Suprapubic skin (tissue), 3 donors: ENCODE measurements around the gene FKRP.

Experiments used
- CTCF ChIP-seq, 2 donors: fragments of 200-600 bp in 1 of 2; fragments of 450-650 bp in 1 of 2; sonication (generic) in 1 of 2; IDR thresholded peaks; one replicate each; pipeline ENCODE4 v1.5.1; 2016 to 2019; ENCODE audit warnings: antibody characterized with exemption in 2 of 2, mild to moderate bottlenecking in 1 of 2, moderate library complexity in 1 of 2
- POLR2AphosphoS5 ChIP-seq, 3 donors: sonication (generic); formaldehyde crosslinking; IDR thresholded peaks; one replicate each; pipeline ENCODE4 v1.6.1; 2017; ENCODE audit warnings: antibody characterized with exemption in 3 of 3

GRCh38 chr19:46731584-46731983, 14.3 kb upstream of the FKRP start:
- TF ChIP-seq CTCF (IDR thresholded peaks at IDR 0.05): no peak
- no peak for TF ChIP-seq POLR2AphosphoS5 (IDR thresholded peaks at IDR 0.05)
